Choroid plexus epithelial cell (primary cell): ENCODE results near the gene SOX6.

ENCODE experiments used
- DNase-seq: peaks from one replicate; pipeline ENCODE4 v3.0.0-alpha.2; 2010; ENCODE audit warnings: low read depth
- H3K4me3 ChIP-seq: 2 replicates; pipeline ENCODE4 v1.5.1; 2011; ENCODE audit warnings: low read depth, mild to moderate bottlenecking, control low read depth, low read length, moderate library complexity
- CTCF ChIP-seq: conservative IDR thresholded peaks from 2 replicates; pipeline ENCODE4 v1.5.1; 2011; ENCODE audit warnings: low read depth, mild to moderate bottlenecking, control low read depth, inconsistent platforms, low read length, moderate library complexity

The SOX6 gene

GRCh38 chr11:15918674-15919073 lies 437.7 kb downstream of the SOX6 start:
- DNase-seq, result no peak
- H3K4me3 ChIP-seq, result no peak overlapping the region
- TF ChIP-seq CTCF, result no peak

GRCh38 chr11:15918212-15918611 lies 438.1 kb downstream of the SOX6 start:
- H3K4me3 ChIP-seq, result no peak overlapping the region
- TF ChIP-seq CTCF, result no peak
- DNase-seq, result no peak
